Panc1 (cell line): ENCODE results near the gene PNO1. TPM values are rescaled to one million over a fixed set of nuclear protein-coding genes. Genes with fewer than 3 reads are reported as not detected.

Source experiments
- ATAC-seq: fragments of 200-7000 bp; cut with Tn5 transposase; 2 replicates; pipeline ENCODE4 v1.9.1; 2020; ENCODE audit warnings: mild to moderate bottlenecking, moderate library complexity
- Bru-seq: library from RNA; stranded (reverse); fragments of 400-500 nt; gene quantifications from one replicate; lab custom pipeline; 2021; lab: Mats Ljungman, UMichigan
- BruChase-seq, 2 experiments: library from RNA; stranded (reverse); fragments of 400-500 nt; gene quantifications; one replicate each; lab custom pipeline; 2021; lab: Mats Ljungman, UMichigan
- BruUV-seq: library from RNA; stranded (reverse); fragments of 400-500 nt; replicated peaks from 2 replicates; lab custom pipeline; 2021; lab: Mats Ljungman, UMichigan
- CTCF ChIA-PET: fragments of 300-600 bp; sonication (Branson Sonifier 250); formaldehyde crosslinking; loops from one replicate; lab custom pipeline; 2022; ENCODE audit warnings: antibody characterized with exemption; lab: Charles Lee
- POLR2A ChIA-PET: fragments of 300-600 bp; sonication (Branson Sonifier 250); formaldehyde crosslinking; loops from one replicate; lab custom pipeline; 2022; ENCODE audit warnings: antibody characterized with exemption; lab: Charles Lee
- DNase-seq: peaks from one replicate; pipeline ENCODE4 v3.0.0-alpha.2; 2010; ENCODE audit warnings: low read depth, low spot score
- H3K27ac ChIP-seq: 2 replicates; pipeline ENCODE4 v1.5.1; 2011; ENCODE audit warnings: mild to moderate bottlenecking, low read length, inconsistent platforms
- H3K27me3 ChIP-seq: fragments of 200-500 bp; sonication (Bioruptor generic); 2 replicates; pipeline ENCODE4 v1.6.0; 2014; ENCODE audit warnings: low read length, inconsistent platforms; ENCODE audit not compliant: control insufficient read depth, insufficient read depth
- H3K36me3 ChIP-seq: fragments of 200-500 bp; sonication (Bioruptor generic); 2 replicates; pipeline ENCODE4 v1.5.1; 2014; ENCODE audit warnings: inconsistent platforms, mild to moderate bottlenecking, low read length, moderate library complexity; ENCODE audit not compliant: control insufficient read depth, insufficient read depth
- H3K4me1 ChIP-seq: 2 replicates; pipeline ENCODE4 v1.5.1; 2011; ENCODE audit warnings: inconsistent platforms, mild to moderate bottlenecking, low read length, moderate library complexity; ENCODE audit not compliant: control insufficient read depth, insufficient read depth
- H3K4me3 ChIP-seq, 2 experiments: 2 replicates each; pipeline ENCODE4 v1.5.1; 2011 to 2012; ENCODE audit warnings: low read depth in 2 of 2, low read length in 2 of 2, mild to moderate bottlenecking in 2 of 2, inconsistent platforms in 1 of 2, moderate library complexity in 1 of 2
- H3K9me3 ChIP-seq: fragments of 200-500 bp; sonication (Bioruptor generic); 2 replicates; pipeline ENCODE4 v1.5.1; 2014; ENCODE audit warnings: low read depth, mild to moderate bottlenecking, inconsistent platforms, low read length, moderate library complexity; ENCODE audit not compliant: control insufficient read depth, insufficient read depth
- POLR2AphosphoS5 ChIP-seq: IDR thresholded peaks from 2 replicates; pipeline ENCODE4 v1.6.1; 2012; ENCODE audit warnings: mild to moderate bottlenecking, low read depth, low read length, moderate library complexity
- SIN3A ChIP-seq: IDR thresholded peaks from 2 replicates; pipeline ENCODE4 v1.6.1; 2012; ENCODE audit warnings: low read depth, mild to moderate bottlenecking, low read length, moderate library complexity, borderline replicate concordance; ENCODE audit not compliant: insufficient read depth
- TCF7L2 ChIP-seq: IDR thresholded peaks from 2 replicates; pipeline ENCODE4 v1.6.1; 2011; ENCODE audit warnings: mild to moderate bottlenecking, low read depth, low read length, inconsistent platforms
- in situ Hi-C: cut with HindIII; loops from 2 replicates; pipeline ENCODE4 v1.10.0; 2016; ENCODE audit warnings: low sequenced_read_pairs, low pct_unique_long_range_greater_than_20kb
- intact Hi-C: fragments of 100-400 bp; cut with micrococcal nuclease; formaldehyde crosslinking; loops from one replicate; pipeline ENCODE4 v1.10.0; 2022; ENCODE audit not compliant: unreplicated experiment
- long read RNA-seq: library from polyadenylated mRNA; unstranded; transcript quantifications from one replicate; pipeline ENCODE4 v2.0.0, GENCODE V29; 2021; ENCODE audit not compliant: unreplicated experiment
- polyA plus RNA-seq: library from polyadenylated mRNA; unstranded; fragments of >200 nt; gene quantifications from one replicate; pipeline ENCODE4 v1.2.1, GENCODE V29; 2012; ENCODE audit warnings: missing spikeins; ENCODE audit not compliant: insufficient read length
- total RNA-seq: library from RNA; stranded (reverse); gene quantifications from one replicate; pipeline ENCODE4 v1.2.1, GENCODE V29; 2021; ENCODE audit not compliant: unreplicated experiment
- TF ChIP-seq, protein P1 (sequence below): fragments of 450-650 bp; IDR thresholded peaks from 2 replicates; pipeline ENCODE4 v1.5.1; 2017; ENCODE audit warnings: mild to moderate bottlenecking
- TF ChIP-seq, protein P2 (sequence below), 2 experiments: IDR thresholded peaks; 2 replicates each; pipeline ENCODE4 v1.6.1; 2011 to 2012; ENCODE audit warnings: low read depth in 2 of 2, control low read depth in 1 of 2, low read length in 1 of 2, mild to moderate bottlenecking in 1 of 2, moderate library complexity in 1 of 2; ENCODE audit not compliant: insufficient read depth in 1 of 2

The PNO1 gene
- total RNA-seq (37.7 TPM), Bru-seq, nascent RNA (percentile 92 among the genes with signal in this experiment), BruChase-seq, experiment 1, labeled RNA remaining after a 2-hour chase (percentile 88 among the genes with signal in this experiment), BruChase-seq, experiment 2, labeled RNA remaining after a 6-hour chase (percentile 92 among the genes with signal in this experiment)
- 35.0 TPM for polyA plus RNA-seq
- long read RNA-seq, transcript PNO1-201 (7 exons, 2,286 nt): major isoform, 119 of 144 reads
- long read RNA-seq, partial matches to known transcripts: 15 of 144 reads
- long read RNA-seq, other reads (novel, unspliced or antisense): 10 of 144 reads

DNA sequence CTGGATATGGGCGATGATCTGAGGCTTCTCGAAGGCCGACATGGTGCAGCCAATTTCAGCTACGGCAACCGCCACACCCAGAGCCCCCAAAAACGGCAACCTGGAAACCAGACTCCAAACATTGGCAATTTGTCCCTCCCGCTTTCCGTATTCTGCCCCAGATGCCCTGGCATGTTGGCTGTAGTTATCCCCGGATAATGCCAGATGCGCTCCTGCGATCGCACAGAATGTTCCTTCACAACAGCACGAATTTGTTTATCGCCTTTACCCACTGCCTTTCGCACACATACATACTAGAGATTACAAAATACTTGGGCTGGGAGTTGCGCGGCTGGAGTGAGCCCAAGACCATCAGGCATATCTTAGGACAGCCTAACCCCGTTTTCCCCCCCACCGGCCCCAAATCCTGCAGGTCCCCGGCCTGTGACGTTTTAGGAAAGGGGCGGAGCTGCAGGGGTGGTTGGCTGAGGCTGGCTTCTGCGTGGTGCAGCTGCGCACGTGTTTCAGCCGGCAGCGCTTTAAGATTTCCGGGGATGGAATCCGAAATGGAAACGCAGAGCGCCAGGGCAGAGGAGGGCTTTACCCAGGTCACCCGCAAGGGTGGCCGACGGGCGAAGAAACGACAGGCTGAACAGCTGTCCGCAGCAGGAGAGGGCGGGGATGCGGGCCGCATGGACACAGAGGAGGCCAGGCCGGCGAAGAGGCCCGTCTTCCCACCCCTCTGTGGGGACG lies at the start of gene PNO1:
Gene PNO1, plus strand, starts transcription at position 487 of the 732 bp plus-strand sequence. Its CDS starts 47 bp downstream, at position 534.
- Histone ChIP-seq H3K27me3 (no peaks in the 10 kb centered on the region), H3K9me3 (no peaks in the 10 kb centered on the region), H3K27ac (peak within 1 kb of the TSS; percentile 97), H3K36me3 (peaks cover 30% of the 10 kb centered on the region), H3K4me1 (peaks cover 8% of the 10 kb centered on the region; the same call in 1 of the 2 replicates), H3K4me3 (peak within 1 kb of the TSS; percentile 97 to 99)
- ChIA-PET POLR2A (interaction anchor here (0.7 kb wide), 1 partner anchor 309 kb away, joined by 4 read pairs; the partner anchor contains the start of genes APLF and FBXO48), CTCF (no interaction called here)
- DNase-seq: peak; percentile 92
- TF ChIP-seq SIN3A (0 out of 2 replicates have a peak, but pooled peaks have one; percentile 34), TCF7L2 (no peak; the same call in 1 of the 2 replicates), POLR2AphosphoS5 (peak; percentile 79)
- TF ChIP-seq, protein P1, sequence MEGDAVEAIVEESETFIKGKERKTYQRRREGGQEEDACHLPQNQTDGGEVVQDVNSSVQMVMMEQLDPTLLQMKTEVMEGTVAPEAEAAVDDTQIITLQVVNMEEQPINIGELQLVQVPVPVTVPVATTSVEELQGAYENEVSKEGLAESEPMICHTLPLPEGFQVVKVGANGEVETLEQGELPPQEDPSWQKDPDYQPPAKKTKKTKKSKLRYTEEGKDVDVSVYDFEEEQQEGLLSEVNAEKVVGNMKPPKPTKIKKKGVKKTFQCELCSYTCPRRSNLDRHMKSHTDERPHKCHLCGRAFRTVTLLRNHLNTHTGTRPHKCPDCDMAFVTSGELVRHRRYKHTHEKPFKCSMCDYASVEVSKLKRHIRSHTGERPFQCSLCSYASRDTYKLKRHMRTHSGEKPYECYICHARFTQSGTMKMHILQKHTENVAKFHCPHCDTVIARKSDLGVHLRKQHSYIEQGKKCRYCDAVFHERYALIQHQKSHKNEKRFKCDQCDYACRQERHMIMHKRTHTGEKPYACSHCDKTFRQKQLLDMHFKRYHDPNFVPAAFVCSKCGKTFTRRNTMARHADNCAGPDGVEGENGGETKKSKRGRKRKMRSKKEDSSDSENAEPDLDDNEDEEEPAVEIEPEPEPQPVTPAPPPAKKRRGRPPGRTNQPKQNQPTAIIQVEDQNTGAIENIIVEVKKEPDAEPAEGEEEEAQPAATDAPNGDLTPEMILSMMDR: no peak
- TF ChIP-seq, protein P2, sequence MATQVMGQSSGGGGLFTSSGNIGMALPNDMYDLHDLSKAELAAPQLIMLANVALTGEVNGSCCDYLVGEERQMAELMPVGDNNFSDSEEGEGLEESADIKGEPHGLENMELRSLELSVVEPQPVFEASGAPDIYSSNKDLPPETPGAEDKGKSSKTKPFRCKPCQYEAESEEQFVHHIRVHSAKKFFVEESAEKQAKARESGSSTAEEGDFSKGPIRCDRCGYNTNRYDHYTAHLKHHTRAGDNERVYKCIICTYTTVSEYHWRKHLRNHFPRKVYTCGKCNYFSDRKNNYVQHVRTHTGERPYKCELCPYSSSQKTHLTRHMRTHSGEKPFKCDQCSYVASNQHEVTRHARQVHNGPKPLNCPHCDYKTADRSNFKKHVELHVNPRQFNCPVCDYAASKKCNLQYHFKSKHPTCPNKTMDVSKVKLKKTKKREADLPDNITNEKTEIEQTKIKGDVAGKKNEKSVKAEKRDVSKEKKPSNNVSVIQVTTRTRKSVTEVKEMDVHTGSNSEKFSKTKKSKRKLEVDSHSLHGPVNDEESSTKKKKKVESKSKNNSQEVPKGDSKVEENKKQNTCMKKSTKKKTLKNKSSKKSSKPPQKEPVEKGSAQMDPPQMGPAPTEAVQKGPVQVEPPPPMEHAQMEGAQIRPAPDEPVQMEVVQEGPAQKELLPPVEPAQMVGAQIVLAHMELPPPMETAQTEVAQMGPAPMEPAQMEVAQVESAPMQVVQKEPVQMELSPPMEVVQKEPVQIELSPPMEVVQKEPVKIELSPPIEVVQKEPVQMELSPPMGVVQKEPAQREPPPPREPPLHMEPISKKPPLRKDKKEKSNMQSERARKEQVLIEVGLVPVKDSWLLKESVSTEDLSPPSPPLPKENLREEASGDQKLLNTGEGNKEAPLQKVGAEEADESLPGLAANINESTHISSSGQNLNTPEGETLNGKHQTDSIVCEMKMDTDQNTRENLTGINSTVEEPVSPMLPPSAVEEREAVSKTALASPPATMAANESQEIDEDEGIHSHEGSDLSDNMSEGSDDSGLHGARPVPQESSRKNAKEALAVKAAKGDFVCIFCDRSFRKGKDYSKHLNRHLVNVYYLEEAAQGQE (IDR thresholded peaks at IDR 0.05; ENCODE audit: insufficient read depth in 1 of 2, low read depth in 2 of 2, low read length in 1 of 2): no peak
- ATAC-seq: peak; percentile 98
- in situ Hi-C loops: no loop called here
- intact Hi-C loops: no loop called here
- no TSS peak for BruUV-seq

DNA sequence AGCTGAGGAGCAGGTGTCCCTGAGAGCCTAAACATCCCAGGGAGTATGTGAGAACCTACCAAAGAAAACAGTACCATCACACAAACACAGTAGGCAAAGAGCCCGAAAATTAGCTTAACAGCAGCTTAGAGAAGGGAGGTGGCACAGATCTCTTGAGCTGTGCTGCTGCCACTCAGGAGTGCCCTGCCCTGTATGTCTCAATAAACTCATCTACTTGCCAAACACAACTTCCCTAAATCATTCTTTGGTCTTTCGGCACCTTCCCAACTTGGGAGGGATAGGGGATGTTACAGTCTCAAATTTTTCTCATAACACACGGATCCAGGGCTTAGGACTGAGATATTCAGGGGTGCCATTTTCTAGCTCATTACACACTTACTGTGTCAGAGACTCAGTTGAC lies 49.6 kb upstream of the PNO1 start:
- TF ChIP-seq TCF7L2 (no peak), POLR2AphosphoS5 (no peak), SIN3A (no peak)
- TF ChIP-seq, protein P1: no peak
- TF ChIP-seq, protein P2 (IDR thresholded peaks at IDR 0.05; ENCODE audit: insufficient read depth in 1 of 2, low read depth in 2 of 2, low read length in 1 of 2): no peak
- BruUV-seq: no TSS peak
- ChIA-PET CTCF (no interaction called here), POLR2A (no interaction called here)
- in situ Hi-C loops: no loop called here
- Histone ChIP-seq H3K36me3 (no peaks in the 10 kb centered on the region), H3K27me3 (no peaks in the 10 kb centered on the region), H3K4me3 (no peak overlapping the region), H3K9me3 (peaks cover 5% of the 10 kb centered on the region; the same call in 1 of the 2 replicates), H3K27ac (no peak overlapping the region), H3K4me1 (no peaks in the 10 kb centered on the region)
- intact Hi-C loops: no loop called here
- ATAC-seq: no peak
- no peak for DNase-seq
